ENCODE measurements around the gene ARHGAP6. TPM values are rescaled to one million over a fixed set of nuclear protein-coding genes. Genes with fewer than 3 reads are reported as not detected.

The ARHGAP6 gene
- total RNA-seq, 1 donor from 2014 or later, result 3.1 TPM

DNA sequence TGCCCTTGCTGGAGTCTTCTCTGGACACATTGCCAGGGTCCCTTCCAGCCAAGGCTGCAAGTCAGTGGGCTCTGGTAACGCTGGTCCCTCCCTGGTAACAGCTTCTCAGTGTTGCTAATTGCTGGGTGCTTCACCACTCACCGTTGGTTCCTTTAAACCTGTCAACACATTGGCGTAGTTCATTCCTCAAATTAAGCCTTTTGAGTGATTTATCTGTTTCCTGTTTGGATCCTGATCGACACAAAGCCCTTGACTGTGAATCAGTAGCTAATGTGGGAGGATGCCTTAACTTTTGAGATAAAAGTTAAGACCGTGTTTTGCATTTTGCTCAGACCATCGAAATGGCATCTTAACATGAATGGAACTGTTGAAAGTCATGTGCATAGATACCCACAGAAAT lies 246.6 kb downstream of the ARHGAP6 start:
- no peak overlapping the region for H3K4me3 ChIP-seq
- no peak overlapping the region for H3K27ac ChIP-seq (replicated peaks)
- no peaks in the 10 kb centered on the region for H3K4me1 ChIP-seq
- DNase-seq, result no peak
- H3K9me3 ChIP-seq (replicated peaks), result no peaks in the 10 kb centered on the region
- H3K36me3 ChIP-seq, result no peaks in the 10 kb centered on the region
- TF ChIP-seq, protein P1, sequence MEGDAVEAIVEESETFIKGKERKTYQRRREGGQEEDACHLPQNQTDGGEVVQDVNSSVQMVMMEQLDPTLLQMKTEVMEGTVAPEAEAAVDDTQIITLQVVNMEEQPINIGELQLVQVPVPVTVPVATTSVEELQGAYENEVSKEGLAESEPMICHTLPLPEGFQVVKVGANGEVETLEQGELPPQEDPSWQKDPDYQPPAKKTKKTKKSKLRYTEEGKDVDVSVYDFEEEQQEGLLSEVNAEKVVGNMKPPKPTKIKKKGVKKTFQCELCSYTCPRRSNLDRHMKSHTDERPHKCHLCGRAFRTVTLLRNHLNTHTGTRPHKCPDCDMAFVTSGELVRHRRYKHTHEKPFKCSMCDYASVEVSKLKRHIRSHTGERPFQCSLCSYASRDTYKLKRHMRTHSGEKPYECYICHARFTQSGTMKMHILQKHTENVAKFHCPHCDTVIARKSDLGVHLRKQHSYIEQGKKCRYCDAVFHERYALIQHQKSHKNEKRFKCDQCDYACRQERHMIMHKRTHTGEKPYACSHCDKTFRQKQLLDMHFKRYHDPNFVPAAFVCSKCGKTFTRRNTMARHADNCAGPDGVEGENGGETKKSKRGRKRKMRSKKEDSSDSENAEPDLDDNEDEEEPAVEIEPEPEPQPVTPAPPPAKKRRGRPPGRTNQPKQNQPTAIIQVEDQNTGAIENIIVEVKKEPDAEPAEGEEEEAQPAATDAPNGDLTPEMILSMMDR (IDR thresholded peaks at IDR 0.05; ENCODE audit: borderline replicate concordance), result no peak
- intact Hi-C loops (cut with micrococcal nuclease), result no loop called here
- no peaks in the 10 kb centered on the region for H3K27me3 ChIP-seq (ENCODE audit: low read depth)

DNA sequence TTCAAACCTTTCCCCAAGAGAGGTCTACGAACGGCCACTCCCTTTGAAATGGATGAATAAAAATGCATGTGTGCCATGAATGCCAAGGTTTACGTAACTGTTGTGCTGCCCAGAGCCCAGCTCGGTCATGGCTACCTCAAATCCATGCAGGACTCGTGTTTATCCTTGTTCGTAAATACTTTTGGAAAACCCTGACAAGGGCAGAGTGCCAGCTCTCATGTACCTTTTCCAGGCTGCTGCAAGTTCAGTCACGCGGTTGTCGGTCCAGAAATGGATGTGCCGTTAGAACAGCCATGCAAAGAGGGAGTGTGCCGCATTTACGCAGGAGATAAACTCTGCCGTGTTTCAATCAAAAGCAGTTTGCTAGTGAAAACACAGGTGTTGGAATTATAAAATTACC lies 249.1 kb downstream of the ARHGAP6 start:
- Histone ChIP-seq H3K9me3 (replicated peaks) (no peaks in the 10 kb centered on the region), H3K27me3 (ENCODE audit: low read depth) (no peaks in the 10 kb centered on the region), H3K27ac (replicated peaks) (no peak overlapping the region), H3K4me1 (no peaks in the 10 kb centered on the region), H3K36me3 (no peaks in the 10 kb centered on the region), H3K4me3 (no peak overlapping the region)
- DNase-seq, result no peak
- intact Hi-C loops (cut with micrococcal nuclease), result no loop called here
- TF ChIP-seq, protein P1 (IDR thresholded peaks at IDR 0.05; ENCODE audit: borderline replicate concordance), result no peak

DNA sequence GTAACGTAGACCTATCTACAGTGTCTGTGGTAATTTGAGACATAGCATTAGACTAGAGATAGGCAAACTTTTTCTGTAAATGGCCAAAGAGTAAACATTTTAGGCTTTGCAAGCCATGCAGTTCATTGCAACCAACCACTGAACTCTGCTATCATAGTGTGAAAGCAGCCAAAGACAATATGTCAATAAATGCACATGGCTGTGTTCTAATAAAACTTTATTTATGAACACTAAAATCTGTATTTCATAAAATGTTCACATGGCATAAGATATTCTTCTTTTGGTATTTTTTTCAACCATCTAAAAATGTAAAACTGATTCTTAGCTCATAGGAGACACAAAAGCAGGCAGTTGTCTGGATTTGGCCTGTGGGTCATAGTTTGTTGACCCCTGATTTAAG lies 251.6 kb downstream of the ARHGAP6 start:
- TF ChIP-seq, protein P1 (IDR thresholded peaks at IDR 0.05; ENCODE audit: borderline replicate concordance), result no peak
- no peak for DNase-seq
- Histone ChIP-seq H3K27ac (replicated peaks) (no peak overlapping the region), H3K4me3 (no peak overlapping the region), H3K4me1 (no peaks in the 10 kb centered on the region), H3K36me3 (no peaks in the 10 kb centered on the region), H3K27me3 (ENCODE audit: low read depth) (no peaks in the 10 kb centered on the region), H3K9me3 (replicated peaks) (no peaks in the 10 kb centered on the region)
- intact Hi-C loops (cut with micrococcal nuclease), result no loop called here

DNA sequence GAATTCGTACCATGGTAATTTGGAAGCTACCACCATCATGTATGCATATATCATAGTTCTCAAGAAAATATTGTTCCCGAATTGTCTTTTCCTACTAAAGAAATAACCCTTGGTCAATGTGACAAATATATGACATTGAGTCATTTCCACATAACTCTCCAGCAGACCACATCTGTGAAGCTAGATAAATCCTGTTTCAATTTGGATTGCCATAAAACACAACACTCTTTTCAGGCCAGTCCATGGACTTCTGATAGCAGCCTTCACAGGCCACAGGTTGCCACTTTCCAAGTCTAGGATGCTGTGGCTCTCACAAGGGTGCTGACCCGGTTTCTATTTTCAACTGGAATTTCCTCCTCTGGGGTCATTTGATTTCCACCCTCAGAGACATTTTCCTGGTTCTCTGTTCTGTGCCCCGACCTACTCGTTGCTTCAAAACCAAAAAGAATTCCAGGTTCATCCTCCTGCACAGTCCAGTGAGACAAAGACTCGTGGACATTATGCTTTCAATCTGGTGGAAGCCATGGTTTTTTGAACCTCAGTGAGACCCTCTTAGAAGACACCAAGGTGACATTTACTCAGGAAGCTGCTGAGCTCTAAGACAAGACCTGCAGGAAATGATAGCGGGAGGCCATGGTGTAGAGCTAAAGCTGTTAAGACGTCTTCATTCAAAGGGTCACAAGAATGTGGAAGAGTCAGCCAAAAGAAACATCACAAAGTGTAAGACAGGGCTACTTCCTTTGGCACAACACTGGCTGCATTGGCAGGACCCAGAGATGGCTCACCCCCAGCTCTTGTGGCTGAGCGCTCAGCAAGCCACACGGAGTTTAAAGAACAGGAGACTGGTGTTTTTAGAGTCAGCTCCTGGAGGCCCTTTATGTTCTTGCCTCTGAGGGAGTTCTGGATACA lies 252.8 kb downstream of the ARHGAP6 start:
- Histone ChIP-seq H3K9me3 (replicated peaks) (no peaks in the 10 kb centered on the region), H3K27ac (replicated peaks) (no peak overlapping the region), H3K4me3 (no peak overlapping the region), H3K27me3 (ENCODE audit: low read depth) (no peaks in the 10 kb centered on the region), H3K4me1 (no peaks in the 10 kb centered on the region), H3K36me3 (no peaks in the 10 kb centered on the region)
- no peak for DNase-seq
- TF ChIP-seq, protein P1 (IDR thresholded peaks at IDR 0.05; ENCODE audit: borderline replicate concordance), result no peak
- intact Hi-C loops (cut with micrococcal nuclease), result no loop called here

DNA sequence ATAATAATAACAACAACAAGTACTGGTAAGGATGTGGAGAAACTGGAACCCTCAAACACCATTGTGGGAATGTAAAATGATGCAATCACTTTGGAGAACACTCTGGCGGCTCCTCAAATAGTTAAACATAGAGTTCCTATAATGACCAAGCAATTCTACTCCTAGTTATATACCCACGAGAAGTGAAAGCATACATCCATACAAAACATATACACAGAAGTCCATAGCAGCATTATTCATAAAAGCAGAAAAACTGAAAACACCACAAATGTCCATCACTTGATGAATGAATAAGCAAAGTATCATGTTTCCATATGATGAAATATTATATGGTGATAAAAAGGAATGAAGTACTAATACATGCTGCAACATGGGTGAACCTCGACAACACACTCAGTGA lies 255.8 kb downstream of the ARHGAP6 start:
- H3K36me3 ChIP-seq, result no peaks in the 10 kb centered on the region
- DNase-seq, result no peak
- no peak overlapping the region for H3K27ac ChIP-seq (replicated peaks)
- TF ChIP-seq, protein P1 (IDR thresholded peaks at IDR 0.05; ENCODE audit: borderline replicate concordance), result no peak
- intact Hi-C loops (cut with micrococcal nuclease), result no loop called here
- no peaks in the 10 kb centered on the region for H3K9me3 ChIP-seq (replicated peaks)
- no peaks in the 10 kb centered on the region for H3K4me1 ChIP-seq
- H3K4me3 ChIP-seq, result no peak overlapping the region
- no peaks in the 10 kb centered on the region for H3K27me3 ChIP-seq (ENCODE audit: low read depth)
